LNCAP (cell line): ENCODE results near the gene HSBP1.

Experiments used
- TF ChIP-seq, protein P1 (sequence below): fragments of 450-650 bp; IDR thresholded peaks from 2 replicates; pipeline ENCODE4 v1.5.1; 2017; ENCODE audit warnings: mild to moderate bottlenecking

Gene HSBP1

DNA sequence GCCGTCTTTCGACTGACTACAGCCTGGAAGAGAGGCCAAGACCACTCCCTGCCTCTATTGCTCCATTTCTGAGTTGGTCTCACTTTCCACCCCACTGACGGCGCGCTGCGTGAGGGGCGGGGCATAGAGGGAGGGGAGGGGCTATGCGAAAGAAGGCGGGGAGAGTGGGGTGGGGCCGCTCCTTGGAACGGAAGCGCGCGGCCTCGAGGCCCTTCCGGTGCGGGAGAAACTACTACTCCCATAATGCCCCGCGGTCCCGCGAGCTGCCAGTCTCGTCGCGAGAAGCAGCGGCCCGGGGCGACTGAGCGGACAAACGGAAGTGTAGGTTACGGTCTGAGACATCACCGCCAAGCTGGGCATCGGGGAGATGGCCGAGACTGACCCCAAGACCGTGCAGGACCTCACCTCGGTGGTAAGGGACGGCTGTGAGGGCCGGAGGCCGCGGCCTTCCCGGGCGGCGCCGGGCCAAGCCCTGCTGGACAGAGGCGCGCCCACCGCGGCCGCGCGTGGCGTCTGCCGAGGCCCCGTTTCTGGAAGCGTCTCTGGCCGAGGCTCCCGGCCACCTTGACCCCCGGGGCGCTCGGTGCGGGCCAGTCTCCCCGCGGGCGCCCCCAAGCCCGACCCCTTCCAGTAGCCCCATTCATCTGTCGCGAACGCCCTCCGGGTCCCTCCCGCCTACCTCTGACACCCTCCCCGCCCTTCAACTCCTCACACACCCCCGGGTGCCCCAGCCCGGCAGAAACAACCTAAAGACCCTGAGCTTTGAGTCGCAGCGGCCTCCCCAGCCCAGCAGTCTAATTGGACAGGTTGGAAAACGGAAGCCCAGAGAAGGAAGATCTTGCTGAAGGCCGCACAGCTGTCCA lies at the start of gene HSBP1:
TSS of gene HSBP1 (plus strand) at position 269 of the 863 bp plus-strand sequence. CDS start at position 368, 99 bp downstream.
- TF ChIP-seq, protein P1, sequence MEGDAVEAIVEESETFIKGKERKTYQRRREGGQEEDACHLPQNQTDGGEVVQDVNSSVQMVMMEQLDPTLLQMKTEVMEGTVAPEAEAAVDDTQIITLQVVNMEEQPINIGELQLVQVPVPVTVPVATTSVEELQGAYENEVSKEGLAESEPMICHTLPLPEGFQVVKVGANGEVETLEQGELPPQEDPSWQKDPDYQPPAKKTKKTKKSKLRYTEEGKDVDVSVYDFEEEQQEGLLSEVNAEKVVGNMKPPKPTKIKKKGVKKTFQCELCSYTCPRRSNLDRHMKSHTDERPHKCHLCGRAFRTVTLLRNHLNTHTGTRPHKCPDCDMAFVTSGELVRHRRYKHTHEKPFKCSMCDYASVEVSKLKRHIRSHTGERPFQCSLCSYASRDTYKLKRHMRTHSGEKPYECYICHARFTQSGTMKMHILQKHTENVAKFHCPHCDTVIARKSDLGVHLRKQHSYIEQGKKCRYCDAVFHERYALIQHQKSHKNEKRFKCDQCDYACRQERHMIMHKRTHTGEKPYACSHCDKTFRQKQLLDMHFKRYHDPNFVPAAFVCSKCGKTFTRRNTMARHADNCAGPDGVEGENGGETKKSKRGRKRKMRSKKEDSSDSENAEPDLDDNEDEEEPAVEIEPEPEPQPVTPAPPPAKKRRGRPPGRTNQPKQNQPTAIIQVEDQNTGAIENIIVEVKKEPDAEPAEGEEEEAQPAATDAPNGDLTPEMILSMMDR, result no peak

DNA sequence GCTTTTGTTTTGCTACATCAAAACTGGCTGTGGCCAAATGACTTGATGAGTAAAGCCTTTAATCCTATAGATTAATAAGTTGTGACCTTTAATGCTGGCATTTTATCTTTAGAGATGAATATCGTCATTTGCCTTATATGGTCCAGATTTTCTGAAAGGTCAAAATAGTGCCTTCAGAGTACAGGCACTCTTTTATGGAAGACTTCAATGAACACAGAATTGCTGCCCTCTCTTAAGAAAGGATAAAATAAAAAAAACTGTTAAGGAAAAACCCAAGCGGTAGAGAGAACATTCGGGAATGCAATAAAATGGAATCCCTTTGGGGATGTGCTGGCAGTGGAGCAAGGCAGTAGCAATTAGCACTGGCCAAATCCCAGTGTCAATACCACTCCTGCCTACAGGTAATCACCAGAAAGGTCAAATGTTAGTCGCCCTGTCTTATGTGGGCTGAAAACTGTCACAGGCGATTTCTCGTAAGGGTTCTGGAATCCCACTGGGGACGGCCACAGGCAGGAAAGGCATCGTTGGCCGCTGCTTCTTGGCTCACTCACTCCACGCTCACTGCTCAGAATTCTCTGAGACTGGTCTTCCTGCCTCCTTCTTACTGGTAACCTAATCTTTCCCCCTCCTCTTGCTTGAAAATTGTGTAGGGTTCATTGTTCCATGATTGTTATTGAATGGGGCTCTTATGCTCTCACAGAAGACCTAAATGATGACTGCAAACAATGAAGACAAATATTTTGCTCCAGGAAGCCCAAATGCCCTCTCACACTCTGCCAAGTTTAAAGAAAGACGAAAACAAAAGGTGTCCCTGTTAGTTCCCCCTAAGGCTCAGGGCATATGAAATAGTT lies 45.4 kb upstream of the HSBP1 start:
- TF ChIP-seq, protein P1, result no peak

DNA sequence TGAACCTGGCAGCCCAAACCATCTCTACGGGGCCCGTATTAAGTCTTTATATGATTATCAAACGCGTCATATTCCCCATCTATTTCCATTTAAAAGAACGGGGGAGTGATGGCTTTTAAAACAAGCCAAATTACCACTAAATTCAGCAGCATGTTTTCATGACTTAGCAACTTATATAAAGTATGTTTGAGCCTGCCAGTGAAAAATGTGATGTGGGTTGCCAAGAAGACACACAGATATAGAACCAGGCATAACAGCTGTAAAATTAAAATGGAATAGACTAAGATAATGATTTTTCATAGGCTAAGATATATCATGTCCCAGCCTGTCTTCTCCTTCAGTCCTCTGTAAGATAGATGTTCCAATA lies 44.8 kb upstream of the HSBP1 start:
- TF ChIP-seq, protein P1, result no peak

DNA sequence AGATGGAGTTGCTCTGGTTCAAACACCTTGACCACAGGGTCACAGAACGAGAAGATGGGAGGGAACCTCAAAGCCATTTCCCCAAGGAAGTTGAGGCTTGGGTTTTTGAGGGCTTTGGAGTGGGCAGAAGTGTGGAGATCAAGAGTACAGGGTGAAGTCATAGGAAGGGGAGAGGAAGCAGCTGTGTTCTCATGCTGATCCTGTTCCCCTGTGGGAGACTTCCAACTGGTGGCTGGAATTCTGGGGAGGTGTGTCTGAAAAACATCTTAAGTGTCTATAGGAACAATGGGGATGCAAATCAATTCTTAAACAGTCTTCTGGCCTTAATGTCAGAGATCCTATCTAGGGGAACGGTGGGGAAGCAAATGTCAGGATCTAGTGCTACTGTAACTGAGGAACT lies 38.8 kb upstream of the HSBP1 start:
- TF ChIP-seq, protein P1, result no peak

DNA sequence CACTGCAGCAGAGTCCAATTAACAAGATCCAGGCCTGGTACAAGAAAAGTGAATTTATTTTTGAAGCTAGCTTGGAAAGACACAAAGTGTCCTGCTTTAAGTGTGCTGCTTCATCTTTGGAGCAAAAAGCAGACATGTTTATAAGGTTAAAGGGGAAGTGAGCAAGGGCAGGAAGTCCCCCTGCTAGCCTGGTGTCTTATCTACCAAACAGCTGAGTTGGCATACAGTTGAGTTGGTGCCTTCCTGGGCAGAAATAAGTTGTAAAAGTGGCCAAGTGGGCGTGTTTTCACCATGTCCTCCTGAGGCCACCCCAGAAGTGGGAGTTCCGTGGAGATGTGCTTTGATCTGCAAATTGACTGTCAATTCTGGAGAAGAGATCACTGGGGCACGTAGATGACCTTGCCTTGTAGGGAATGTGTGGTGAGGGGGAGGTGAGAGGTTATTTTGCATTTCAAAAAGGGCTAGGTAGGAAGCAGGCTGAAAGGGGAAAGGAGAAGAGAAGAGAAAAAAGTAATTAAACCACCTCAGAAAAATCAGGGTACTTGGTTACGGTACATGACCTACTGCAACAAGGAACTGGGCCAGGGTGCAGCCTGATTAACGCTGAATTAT lies 38.3 kb upstream of the HSBP1 start:
- TF ChIP-seq, protein P1, result no peak

DNA sequence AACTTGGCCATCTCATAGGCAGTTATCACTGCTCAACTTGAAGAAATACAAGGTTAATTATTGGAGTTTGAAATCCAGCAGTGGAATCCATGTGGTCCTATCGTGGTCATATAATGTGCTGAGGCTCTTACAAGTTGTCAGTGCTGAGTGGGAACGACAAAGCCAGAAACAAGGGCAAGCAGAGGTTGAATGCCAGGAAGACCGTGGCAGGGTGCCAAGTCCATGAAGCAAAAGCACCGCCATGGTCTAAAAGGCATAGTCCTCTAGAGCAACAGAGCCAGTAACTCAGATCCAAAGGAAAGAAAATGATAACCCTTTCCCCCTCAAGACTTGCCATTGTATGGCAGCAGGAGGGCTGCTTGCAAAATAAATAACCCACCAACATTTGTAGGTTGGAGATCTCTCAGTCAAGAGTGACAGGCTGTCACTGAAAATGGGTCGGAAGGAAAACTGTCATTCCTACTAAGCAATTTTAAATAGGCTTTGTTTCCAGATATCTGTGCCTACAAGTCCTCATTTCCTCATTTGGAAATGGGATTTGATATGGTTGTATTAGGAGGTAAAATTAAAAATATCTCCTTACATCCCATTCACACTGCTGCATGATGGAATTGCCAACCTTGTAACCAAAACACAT lies 36.4 kb upstream of the HSBP1 start:
- TF ChIP-seq, protein P1, result no peak

DNA sequence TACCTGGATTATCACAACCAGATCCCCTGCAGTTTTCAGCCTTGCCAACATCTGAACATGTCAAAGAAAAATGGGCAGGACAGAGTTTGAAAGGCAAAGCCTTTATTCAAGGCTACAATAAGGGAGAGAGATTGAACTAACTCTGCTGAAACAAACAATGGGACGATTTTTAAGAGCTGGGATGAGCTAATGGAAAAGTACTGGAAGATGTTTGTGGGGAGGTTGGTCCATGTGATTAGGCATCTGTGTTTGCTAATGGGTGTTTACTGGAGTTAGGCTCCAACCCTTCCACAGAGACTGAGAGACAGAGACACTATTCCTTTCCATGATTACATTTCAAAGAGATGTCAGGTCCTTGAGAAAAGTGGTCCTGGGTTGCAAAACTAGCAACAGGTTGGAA lies 35.0 kb upstream of the HSBP1 start:
- TF ChIP-seq, protein P1, result no peak
